ENCODE measurements around the gene C5orf52.

DNA sequence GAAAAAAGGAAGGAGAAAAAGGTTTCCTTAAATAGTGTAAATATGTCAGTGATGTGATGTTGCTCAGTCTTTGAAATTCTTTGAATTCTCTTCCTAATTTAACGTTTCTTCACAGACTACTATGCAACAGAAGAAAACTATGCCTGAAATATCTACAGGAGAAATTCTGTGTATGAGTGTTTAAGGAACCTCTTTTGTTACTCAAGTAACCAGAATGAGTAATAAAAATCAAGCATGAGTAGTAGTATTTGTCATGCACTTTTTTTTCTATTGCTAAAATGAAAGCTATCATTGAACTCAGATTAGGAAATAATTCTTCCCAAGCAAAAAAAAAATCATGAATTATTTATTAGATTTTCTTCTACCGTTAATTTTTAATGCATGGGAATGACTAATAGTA lies 39.5 kb downstream of the C5orf52 start:
- TF ChIP-seq GATA2 (IDR thresholded peaks at IDR 0.05; ENCODE audit: low read depth, low read length) (no peak), GATA3 (IDR thresholded peaks at IDR 0.05; ENCODE audit: low read depth, low read length) (no peak)

All from SH-SY5Y (cell line).